ENCODE measurements around the gene IGFL4. TPM values are rescaled to one million over a fixed set of nuclear protein-coding genes. Genes with fewer than 3 reads are reported as not detected.

Gene IGFL4
- polyA plus RNA-seq, 1 experiment = not detected

- DNase-seq (ENCODE audit: low read depth) = no peak
- TF ChIP-seq CTCF (IDR thresholded peaks at IDR 0.05; ENCODE audit: insufficient read depth, low read depth, low read length) = no peak
- POLR2A ChIA-PET = no interaction called here
- CTCF ChIA-PET = interaction anchor here (0.7 to 4.5 kb wide), 2 partner anchors 24 to 36 kb away, joined by 3 to 26 read pairs; no protein-coding TSS in a partner anchor
- H3K4me3 ChIP-seq (ENCODE audit: low read depth, low read length) = no peak overlapping the region
- no peaks in the 10 kb centered on the region for H3K36me3 ChIP-seq (ENCODE audit: control insufficient read depth, insufficient read depth, low read length)
- H3K27me3 ChIP-seq (ENCODE audit: control insufficient read depth, insufficient read depth, low read length) = peaks cover 7% of the 10 kb centered on the region
These were observed 12.1 kb upstream of the IGFL4 start for GRCh38 chr19:46052896-46053295.

GRCh38 chr19:46049597-46049996 is 8.8 kb upstream of the IGFL4 start:
- CTCF ChIA-PET = interaction anchor here (0.6 to 4.5 kb wide), 3 partner anchors 21 to 216 kb away, joined by 3 to 26 read pairs (median 3); no protein-coding TSS in a partner anchor

GRCh38 chr19:46043519-46043918 is 2.7 kb upstream of the IGFL4 start:
- Histone ChIP-seq H3K4me3 (ENCODE audit: low read depth, low read length) (no peak overlapping the region), H3K36me3 (ENCODE audit: control insufficient read depth, insufficient read depth, low read length) (no peaks in the 10 kb centered on the region), H3K27me3 (ENCODE audit: control insufficient read depth, insufficient read depth, low read length) (peaks cover 35% of the 10 kb centered on the region)
- TF ChIP-seq CTCF (IDR thresholded peaks at IDR 0.05; ENCODE audit: insufficient read depth, low read depth, low read length) = no peak
- DNase-seq (ENCODE audit: low read depth) = no peak
- CTCF ChIA-PET = interaction anchor here (0.6 to 3.2 kb wide), 2 partner anchors 34 to 186 kb away, joined by 3 to 16 read pairs; partner anchors contain the start of gene IGFL1
- POLR2A ChIA-PET = no interaction called here

More at GRCh38 chr19:46049597-46049996, 8.8 kb upstream of the IGFL4 start:
- H3K4me3 ChIP-seq (ENCODE audit: low read depth, low read length) = no peak overlapping the region
- peaks cover 10% of the 10 kb centered on the region for H3K27me3 ChIP-seq (ENCODE audit: control insufficient read depth, insufficient read depth, low read length)
- no peaks in the 10 kb centered on the region for H3K36me3 ChIP-seq (ENCODE audit: control insufficient read depth, insufficient read depth, low read length)
- DNase-seq (ENCODE audit: low read depth) = no peak
- no peak for TF ChIP-seq CTCF (IDR thresholded peaks at IDR 0.05; ENCODE audit: insufficient read depth, low read depth, low read length)
- POLR2A ChIA-PET = no interaction called here

- TF ChIP-seq CTCF (IDR thresholded peaks at IDR 0.05; ENCODE audit: insufficient read depth, low read depth, low read length) = no peak
- Histone ChIP-seq H3K36me3 (ENCODE audit: control insufficient read depth, insufficient read depth, low read length) (no peaks in the 10 kb centered on the region), H3K27me3 (ENCODE audit: control insufficient read depth, insufficient read depth, low read length) (peaks cover 35% of the 10 kb centered on the region), H3K4me3 (ENCODE audit: low read depth, low read length) (no peak overlapping the region)
- POLR2A ChIA-PET = no interaction called here
- DNase-seq (ENCODE audit: low read depth) = no peak
- CTCF ChIA-PET = interaction anchor here (0.7 to 3.2 kb wide), 5 partner anchors 13 to 223 kb away, joined by 3 to 16 read pairs (median 5); no protein-coding TSS in a partner anchor
These were observed 1.6 kb upstream of the IGFL4 start for GRCh38 chr19:46042252-46042883.

GRCh38 chr19:46040125-46040524 is 677 bp downstream of the IGFL4 start:
- H3K4me3 ChIP-seq (ENCODE audit: low read depth, low read length) = no peak overlapping the region
- peaks cover 32% of the 10 kb centered on the region for H3K27me3 ChIP-seq (ENCODE audit: control insufficient read depth, insufficient read depth, low read length)
- CTCF ChIA-PET = interaction anchor here (1.0 to 2.3 kb wide), 3 partner anchors 12 to 37 kb away, joined by 3 to 15 read pairs (median 9); no protein-coding TSS in a partner anchor
- POLR2A ChIA-PET = no interaction called here
- TF ChIP-seq CTCF (IDR thresholded peaks at IDR 0.05; ENCODE audit: insufficient read depth, low read depth, low read length) = no peak
- DNase-seq (ENCODE audit: low read depth) = no peak
- H3K36me3 ChIP-seq (ENCODE audit: control insufficient read depth, insufficient read depth, low read length) = no peaks in the 10 kb centered on the region
